Glomerular visceral epithelial cell (primary cell): ENCODE data around the gene TULP3.
"Not testable (repeated sequence)": the region's sequence is repeated elsewhere in the genome, so short reads cannot be mapped to it uniquely, and the experiment has no call there.

ENCODE experiments used
- DNase-seq: peaks from one replicate; pipeline ENCODE4 v3.0.0-alpha.2; 2016; ENCODE audit errors: extremely low spot score

TULP3 gene, protein sequence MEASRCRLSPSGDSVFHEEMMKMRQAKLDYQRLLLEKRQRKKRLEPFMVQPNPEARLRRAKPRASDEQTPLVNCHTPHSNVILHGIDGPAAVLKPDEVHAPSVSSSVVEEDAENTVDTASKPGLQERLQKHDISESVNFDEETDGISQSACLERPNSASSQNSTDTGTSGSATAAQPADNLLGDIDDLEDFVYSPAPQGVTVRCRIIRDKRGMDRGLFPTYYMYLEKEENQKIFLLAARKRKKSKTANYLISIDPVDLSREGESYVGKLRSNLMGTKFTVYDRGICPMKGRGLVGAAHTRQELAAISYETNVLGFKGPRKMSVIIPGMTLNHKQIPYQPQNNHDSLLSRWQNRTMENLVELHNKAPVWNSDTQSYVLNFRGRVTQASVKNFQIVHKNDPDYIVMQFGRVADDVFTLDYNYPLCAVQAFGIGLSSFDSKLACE

DNA sequence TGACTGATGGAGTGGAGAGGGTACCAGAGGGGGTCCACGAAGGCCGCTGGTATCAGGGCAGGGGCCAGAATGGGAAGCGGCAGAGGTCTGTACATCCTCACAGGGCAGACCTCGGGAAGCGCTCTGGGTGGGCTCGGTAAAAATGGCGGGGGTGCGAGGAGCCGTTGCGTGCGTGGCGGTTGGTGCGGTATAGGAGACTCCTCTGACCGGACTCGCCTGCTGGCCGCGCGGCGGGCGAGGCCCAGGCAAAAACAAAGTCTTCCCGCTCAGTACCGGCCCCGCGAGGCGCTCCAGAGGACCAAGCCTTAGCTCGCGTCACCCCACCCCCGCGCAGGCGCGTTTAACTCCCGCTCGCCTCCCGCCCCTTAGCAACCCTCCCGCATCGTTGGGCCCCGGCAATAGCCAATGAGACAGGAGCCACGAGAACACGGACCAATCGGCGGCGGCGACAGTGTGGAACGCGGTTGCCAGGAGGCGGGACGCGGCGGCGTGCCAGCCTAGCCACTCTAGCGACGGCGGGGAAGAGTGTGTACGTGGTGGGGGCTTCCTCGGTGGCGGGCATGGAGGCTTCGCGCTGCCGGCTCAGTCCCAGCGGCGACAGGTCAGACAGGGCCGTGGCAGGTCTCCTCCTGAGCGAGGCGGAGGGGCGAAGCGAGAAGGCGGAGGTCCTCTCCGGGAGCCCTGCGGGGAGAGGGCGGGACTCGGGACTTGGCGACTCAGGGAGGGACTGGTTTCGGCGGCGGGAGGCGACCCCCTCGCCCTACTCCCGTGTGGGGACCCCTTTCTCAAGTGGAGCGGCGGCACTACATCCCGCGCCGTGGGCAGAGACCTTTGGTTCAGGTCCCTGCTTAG is at the start of gene TULP3:
TULP3 (plus strand) TSS at position 504 of the 852 bp plus-strand sequence; CDS start at position 561, 57 bp downstream.
- DNase-seq = peak; percentile 97

DNA sequence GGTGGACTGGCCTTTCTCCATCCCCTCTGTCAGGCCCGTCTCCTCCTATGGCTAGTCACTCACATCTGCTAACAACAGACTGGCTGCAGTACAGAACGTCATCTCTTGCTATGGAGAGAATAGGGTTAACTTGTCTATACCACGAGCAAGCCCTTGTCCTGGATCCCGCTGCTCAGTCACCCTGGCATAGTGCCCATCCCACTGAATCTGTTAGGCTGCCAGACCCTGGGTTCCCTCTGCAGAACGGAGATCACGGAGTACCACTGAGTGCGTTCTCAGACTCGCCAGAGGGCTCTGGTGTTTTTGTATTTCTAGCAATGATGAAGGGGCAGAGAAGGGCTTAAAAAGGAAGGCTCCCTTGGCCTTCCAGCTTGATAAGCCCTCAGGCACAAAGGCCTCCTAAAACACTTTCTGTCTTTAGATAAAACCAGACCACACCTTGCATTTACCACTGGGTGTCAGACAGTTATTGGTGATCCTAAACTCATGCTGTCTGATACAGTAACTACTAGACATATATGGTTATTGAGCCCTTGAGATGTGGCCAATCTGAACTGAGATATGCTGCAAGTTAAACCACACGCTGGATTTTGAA is 49.5 kb upstream of the TULP3 start:
- no peak for DNase-seq

DNA sequence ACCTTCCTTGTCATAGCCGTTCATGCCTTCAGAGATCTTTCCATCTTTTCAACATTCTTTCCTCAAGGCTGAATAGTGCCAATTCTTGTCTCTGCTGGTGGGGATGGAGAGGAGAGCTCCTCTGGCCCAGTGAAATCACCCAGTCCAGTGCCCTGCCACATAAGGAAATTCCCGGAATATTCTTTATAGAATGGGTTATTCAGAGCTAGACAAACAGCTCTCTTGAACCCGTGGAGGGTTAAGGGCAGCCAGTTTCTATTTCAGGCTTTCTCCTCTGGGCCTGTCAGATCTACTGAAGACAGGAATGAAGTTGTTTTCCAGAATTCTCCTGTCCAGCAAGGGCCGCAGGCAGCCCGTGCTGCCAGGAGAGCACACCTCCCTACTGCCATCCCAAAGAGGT is 47.7 kb upstream of the TULP3 start:
- no peak for DNase-seq

DNA sequence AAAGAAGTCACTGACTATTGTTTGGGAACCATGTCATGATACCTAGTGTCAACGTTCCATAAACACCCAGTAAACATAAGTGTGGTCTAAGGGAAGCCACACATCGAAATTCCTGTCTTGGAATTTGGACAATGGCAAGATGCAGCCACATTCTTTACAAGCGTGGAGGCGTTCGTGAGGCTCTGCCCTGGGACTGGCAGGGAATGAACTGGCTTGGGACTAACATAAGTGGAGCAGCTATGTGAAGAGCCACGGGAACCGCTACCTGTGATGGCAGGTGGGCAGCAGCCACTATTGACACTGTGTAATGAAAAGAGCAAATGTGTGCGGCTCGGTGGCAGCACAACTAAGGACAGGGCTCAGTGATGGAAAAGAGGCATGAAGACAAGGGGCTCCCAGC is 45.9 kb upstream of the TULP3 start:
- no peak for DNase-seq

DNA sequence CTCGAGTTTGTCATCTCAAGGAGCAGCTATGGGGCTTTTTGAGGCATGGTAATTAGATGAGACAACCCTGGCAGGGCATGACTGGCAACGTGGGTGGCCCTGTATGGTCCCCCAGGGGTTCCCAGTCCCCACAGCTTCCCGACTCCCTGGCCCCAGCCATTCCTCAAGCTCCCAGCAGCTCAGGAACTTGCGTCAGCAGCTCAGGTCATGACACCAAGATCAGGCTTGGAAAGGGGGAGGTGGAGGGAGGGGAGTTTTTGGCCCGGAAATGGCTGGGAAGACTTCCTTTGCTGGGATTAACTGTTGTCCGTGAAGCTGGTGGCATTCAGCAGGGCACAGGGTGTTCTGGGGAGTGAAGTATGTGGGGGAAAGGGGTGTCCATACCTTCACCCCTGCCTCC is 45.4 kb upstream of the TULP3 start:
- DNase-seq = no peak

DNA sequence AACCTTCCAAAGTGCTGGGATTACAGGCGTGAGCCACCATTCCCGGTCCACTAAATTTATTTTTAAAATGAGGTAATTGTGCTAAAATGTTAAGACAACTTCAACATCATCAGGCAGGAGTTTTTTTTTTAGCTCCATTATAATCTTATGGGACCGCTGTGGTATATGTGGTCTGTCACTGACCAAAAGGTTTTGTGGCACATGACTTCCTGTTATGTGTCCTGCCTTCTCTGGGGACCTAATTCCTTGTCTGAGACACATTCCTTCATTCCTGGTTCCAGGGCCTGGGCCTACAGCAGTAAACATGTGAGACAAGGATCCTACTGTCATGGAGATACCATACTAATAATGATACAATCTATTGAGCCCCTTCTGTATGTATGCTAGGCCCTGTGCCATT is 38.8 kb upstream of the TULP3 start:
- DNase-seq = no peak

DNA sequence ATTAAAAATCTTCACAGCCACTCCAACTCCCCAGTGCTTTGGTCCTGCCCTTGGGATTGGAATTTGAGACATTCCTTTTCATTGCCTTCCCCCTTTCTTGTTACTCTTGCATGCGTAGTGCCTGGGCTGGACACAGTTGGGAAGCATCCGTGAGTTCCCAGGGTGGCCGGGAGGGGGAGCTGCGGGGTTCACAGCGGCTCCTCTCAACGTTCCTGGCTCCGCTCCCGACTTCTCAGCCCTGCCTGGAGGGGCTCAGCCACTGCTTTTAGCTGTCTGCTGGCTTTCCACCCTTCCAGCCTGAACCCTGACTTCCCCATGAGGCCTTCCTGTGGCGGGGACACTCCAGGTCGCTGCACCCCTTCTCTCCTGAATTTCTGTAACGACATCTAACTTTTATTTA is 37.1 kb upstream of the TULP3 start:
- DNase-seq = peak; percentile 58

DNA sequence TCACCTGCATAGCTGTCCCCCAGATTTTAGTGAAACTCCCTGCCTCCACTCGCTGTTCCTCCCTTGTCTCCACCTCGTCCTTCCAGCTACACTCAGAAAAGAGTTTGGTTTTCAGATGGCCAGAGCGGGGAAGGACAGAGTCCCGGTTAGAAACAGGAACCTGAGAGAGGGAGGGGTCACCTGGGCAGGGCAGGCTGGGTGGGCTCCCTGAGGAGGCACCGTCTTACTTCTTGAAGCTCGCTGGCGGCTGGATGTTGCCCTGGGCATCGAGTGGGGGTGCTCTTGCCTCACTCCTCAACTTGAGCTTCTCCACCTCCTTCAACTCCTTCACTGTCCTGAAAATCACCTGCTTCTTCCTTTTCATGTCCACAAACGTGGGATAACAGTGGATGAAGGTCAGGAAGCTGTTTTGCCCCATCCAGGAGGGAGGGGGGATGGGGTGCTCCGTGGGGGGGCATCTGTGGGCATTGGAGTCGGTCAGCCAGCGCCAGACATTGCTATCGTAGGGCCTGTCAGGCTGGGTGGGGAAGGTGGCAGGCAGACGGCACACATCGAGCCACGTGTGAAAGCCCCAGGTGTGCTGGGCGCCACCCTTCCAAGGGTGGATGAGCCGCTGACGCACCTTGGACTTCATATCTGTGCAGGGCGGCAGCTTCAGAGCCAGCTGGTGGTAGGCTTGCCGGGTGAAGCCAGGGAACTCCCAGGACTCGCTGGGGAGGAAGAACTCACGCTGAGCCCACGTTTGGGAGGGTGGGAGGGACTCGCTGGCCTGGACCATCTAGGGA is 35.8 kb upstream of the TULP3 start:
- DNase-seq = no peak

DNA sequence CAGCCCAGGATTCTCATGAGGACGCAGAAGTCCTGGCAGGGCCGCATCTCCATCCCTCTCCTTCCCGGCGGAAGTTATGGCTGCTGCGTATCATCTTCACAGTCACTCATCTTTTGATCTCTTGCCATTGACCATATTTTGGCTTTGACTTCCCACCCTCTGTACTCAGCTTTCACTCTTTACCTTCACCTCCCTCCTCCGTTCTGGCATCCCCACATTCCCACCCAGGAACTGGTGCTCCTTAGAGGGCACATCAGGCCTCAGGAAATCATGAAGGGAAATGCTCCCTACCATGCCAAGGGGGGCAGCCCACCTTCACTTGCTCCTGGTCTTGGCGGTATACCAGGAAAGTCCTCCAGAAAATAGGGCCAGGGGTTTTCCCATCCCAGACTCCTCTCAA is 35.1 kb upstream of the TULP3 start:
- no peak for DNase-seq

DNA sequence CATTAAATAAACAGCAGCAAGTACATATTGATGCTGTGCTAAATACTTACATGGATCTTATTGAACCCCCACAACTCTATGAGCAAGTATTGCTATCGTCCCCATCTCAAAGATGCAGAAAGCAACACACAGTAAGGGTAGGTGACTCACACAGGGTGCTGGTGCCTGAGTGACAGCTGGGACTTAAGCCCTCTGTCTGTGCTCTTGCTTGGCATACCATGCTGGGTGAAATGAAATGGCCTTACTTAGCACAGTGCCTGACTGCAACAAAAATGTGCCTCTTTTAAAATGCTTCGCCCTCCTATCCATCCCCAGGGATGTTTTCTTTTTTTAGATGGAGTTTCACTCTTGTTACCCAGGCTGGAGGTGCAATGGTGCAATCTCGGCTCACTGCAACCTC is 34.6 kb upstream of the TULP3 start:
- DNase-seq = no peak

DNA sequence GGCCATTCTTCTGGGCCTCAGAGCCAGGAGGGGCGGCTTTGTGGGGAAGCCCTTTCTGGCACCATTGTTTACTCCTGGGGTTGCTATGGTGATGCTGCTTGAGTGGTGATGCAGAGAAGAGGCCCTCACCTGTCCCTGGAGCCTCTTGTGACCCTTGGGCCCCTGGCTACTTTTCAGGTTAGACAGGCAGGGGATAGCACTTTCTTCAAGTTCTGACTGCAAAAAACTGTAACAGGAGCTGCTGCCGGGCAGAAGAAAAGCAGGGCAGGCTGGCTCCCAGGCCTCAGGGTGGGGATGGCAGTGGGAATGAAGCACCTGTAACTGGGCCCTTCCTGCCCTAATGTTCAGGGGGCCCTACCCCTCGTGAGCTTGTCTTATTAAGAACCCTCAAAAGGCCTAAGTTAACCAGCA is 33.7 kb upstream of the TULP3 start, which contains the start of gene TEX52:
TEX52 (minus strand) TSS at position 19 of the 411 bp plus-strand sequence; CDS start at position 6, 13 bp downstream.
- DNase-seq = peak; percentile 16

DNA sequence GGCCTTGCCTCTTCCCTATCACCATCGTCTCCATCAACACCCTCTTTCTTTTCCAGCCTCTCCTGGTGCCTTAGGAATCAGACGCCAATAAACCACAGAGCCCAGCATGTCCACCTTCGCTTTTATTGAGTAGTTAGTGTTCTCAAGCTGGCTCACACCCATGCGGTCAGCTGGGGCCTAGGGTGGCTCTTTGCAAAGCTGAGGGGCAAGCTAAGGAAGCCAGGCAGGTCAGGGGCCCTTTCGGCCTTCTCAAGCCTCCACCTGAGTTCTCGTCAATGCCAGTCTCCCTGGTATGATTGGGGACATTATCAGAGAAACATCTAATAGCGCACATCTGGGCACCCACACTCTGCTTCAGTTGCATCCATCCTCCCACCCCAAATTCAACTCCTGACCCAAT is 33.1 kb upstream of the TULP3 start:
- no peak for DNase-seq

DNA sequence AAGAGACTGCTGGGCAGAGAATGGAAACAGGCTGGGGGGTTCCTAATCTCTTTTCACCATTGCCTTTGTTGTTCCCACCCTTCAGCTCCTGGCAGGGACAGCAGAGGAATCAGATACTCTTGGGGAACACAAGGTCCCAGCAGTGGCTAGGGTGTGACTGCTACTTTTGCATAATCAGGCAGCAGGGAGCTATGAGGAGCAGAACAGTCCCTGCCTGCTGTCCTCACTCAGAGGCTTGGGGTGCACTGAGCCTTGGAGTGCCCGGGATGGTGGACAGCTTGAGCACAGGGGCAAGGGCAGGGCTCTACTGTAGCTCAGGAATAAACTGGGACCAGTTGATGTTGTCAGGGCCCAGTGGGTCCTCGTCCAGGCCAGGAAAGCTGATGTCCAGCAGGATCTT is 32.4 kb upstream of the TULP3 start:
- DNase-seq = no peak

DNA sequence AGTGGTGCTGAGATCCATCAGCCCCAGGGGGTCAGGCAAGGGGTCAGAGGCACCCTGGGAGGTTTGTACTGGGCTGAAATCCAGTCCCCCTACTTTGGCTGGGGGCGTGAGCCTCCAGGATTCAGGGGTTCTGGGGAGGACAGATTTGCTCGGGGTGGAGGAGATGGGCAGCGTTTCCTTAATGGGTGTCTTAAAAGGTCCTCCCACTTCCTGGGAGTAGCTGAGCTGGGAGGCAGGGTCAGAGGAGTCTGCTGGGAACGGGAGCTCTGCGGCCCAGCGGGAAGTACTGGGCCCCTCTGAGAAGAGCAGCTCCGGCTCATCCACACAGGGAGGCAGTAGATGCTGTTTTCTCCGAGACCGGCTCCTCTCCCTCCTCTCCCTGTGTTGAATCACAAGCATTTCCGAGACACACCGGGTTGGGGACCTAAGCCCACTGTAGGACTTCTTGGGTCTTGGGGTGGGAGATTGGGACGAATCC is 31.7 kb upstream of the TULP3 start:
- no peak for DNase-seq

DNA sequence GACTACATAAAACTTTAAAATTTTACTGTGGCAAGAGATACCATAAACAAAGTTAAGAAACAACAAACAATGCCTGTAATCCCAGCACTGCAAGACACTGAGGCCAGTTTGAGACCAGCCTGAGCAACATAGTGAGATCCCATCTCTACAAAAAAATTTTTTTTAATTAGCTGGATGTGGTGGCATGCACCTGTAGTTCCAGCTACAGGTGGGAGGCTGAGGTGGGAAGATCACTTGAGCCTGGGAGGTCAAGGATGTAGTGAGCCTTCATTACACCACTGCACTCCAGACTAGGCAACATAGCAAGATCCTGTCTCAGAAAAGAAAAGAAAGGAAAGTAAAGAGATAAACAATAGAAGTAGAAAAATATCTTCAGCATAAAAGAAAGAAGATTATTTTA is 30.5 kb upstream of the TULP3 start:
- no peak for DNase-seq

DNA sequence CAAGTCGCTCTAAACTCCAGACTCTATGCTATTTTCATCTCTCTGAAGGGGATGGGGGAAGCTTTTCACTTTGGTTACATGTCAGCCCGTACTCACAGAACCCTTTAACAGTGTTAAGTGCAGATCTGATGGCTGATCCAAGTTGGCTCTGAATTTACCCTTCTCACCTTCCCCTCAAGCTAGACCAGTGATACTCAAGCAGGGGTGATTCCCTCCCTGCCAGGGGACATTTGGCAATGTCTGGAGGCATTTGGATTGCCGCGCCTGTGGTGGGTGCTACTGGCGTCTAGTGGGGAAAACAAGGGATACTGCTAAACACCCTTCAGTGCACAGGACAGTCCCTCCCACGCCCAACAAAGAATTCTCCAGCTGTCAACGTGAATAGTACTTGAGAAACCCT is 27.8 kb upstream of the TULP3 start:
- DNase-seq = no peak

DNA sequence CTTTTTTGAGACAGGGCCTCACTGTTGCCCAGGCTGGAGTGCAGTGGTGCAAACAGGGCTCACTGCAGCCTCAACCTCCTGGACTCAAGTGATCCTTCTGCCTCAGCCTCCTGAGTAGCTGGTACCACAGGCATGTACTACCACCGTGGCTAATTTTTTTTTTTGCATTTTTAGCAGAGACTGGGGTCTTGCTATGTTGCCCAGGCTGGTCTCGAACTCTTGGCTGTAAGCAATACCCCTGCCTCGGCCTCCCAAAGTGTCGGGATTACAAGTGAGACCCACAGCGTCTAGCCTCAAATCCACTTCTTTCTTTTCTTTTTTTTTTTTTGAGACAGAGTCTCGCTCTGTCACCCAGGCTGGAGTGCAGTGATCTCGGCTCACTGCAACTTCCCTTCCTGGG is 27.3 kb upstream of the TULP3 start:
- not testable (repeated sequence) for DNase-seq

DNA sequence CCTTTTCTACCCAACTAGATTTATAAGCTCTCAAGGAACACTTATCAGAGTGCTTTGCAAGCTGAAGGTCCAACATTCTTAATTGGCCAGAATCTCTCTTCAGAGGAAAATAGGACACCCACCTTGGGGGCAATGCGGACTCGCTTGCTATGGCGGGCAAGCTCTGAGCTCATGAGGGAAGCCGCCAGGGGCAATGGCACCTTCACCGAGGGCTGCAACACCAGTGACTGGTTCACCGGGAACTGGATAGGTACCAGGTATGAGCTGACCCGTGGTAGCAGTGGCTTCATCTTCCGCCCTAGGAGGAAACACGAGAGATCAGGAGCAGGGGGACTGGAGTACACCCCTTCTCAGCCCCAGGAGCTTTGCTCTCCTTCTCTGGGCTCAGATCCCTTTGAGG is 26.5 kb upstream of the TULP3 start:
- no peak for DNase-seq

DNA sequence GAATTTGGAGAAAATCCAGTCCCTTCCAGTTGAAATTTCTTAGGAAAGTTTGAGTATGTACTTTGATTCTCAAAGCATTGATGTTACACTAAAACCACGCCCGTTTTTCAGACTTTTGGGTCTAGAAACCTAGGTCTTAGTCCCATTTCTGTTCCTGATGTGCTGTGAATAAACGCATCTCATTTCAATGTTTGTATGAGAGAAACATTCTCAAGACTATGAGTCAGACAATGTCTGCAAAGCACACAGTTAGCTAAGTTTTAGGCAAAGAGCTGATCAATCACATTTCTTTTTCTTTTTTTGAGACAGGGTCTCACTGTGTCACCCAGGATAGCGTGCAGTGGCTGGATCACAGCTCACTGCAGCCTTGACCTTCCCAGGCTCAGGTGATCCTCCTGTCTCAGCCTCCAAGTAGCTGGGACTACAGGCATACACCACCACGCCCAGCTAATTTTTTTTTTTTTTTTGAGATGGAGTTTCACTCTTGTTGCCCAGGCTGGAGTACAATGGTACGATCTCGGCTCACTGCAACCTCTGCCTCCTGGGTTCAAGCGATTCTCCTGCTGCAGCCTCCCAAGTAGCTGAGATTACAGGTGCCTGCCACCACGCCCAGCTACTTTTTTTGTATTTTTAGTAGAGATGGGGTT is 21.6 kb upstream of the TULP3 start:
- DNase-seq = not testable (repeated sequence)

DNA sequence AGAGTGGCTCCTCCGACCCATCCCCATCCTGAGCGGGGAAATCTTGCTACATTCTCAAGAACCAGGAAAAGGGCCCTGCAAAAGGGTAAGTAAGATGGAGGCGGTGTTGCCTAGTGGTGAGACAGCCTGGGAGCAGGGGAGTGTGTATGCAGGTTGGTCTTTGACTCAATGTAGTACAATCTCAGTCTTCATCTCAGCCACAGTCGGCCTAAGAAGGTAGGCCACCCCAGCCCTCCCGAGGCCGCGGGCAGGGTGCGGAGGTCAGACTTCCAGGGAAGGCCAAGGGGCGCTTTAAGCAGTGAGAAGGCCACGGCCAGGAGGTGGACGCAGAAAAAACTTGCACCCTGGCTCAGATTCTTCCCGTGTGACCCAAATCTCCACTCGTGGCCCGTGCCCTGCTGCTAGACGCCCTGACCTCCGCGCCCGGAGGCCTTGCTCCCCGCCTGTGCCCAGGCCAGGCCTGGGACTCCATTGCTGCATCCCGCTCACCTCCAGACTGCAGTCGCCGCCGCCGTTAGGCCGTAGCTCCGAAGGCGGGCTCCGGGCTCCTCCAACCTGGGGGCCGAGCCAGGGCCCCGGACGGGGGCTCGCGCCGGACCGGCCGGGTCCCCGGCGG is 14.2 kb upstream of the TULP3 start:
- DNase-seq = peak; percentile 18
